ENCODE results near the gene FALEC.

FALEC gene

GRCh38 chr1:150514260-150514659 is 1.3 kb upstream of the FALEC start:
- TF ChIP-seq CSDC2 (CRISPR knock-in tag; IDR thresholded peaks at IDR 0.05) (no peak), GLIS3 (CRISPR knock-in tag; IDR thresholded peaks at IDR 0.05) (no peak), CSRNP3 (CRISPR knock-in tag; IDR thresholded peaks at IDR 0.05) (no peak), ESRRG (CRISPR knock-in tag; IDR thresholded peaks at IDR 0.05) (no peak), ZNF8 (CRISPR knock-in tag; IDR thresholded peaks at IDR 0.05) (no peak), ISL1 (CRISPR knock-in tag; IDR thresholded peaks at IDR 0.05) (no peak), TCF4 (CRISPR knock-in tag; IDR thresholded peaks at IDR 0.05; ENCODE audit: borderline replicate concordance) (no peak), ZNF70 (CRISPR knock-in tag; IDR thresholded peaks at IDR 0.05) (no peak), OSR1 (CRISPR knock-in tag; IDR thresholded peaks at IDR 0.05) (no peak), ZFP30 (CRISPR knock-in tag; IDR thresholded peaks at IDR 0.05) (no peak), ZNF565 (CRISPR knock-in tag; conservative IDR thresholded peaks at IDR 0.05; ENCODE audit: low read depth) (no peak), PPARA (CRISPR knock-in tag; IDR thresholded peaks at IDR 0.05; ENCODE audit: borderline replicate concordance) (no peak), ZC3H10 (CRISPR knock-in tag; IDR thresholded peaks at IDR 0.05) (no peak), ZFP3 (CRISPR knock-in tag; IDR thresholded peaks at IDR 0.05) (no peak), PATZ1 (CRISPR knock-in tag; IDR thresholded peaks at IDR 0.05; ENCODE audit: borderline replicate concordance) (no peak), RARB (CRISPR knock-in tag; IDR thresholded peaks at IDR 0.05) (no peak)
- TF ChIP-seq, protein P1, sequence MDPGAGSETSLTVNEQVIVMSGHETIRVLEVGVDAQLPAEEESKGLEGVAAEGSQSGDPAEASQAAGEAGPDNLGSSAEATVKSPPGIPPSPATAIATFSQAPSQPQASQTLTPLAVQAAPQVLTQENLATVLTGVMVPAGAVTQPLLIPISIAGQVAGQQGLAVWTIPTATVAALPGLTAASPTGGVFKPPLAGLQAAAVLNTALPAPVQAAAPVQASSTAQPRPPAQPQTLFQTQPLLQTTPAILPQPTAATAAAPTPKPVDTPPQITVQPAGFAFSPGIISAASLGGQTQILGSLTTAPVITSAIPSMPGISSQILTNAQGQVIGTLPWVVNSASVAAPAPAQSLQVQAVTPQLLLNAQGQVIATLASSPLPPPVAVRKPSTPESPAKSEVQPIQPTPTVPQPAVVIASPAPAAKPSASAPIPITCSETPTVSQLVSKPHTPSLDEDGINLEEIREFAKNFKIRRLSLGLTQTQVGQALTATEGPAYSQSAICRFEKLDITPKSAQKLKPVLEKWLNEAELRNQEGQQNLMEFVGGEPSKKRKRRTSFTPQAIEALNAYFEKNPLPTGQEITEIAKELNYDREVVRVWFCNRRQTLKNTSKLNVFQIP (CRISPR knock-in tag; IDR thresholded peaks at IDR 0.05; ENCODE audit: borderline replicate concordance, low read depth), result no peak
- ATAC-seq, result no peak

- peak; percentile 38 for ATAC-seq
- TF ChIP-seq ZNF8 (CRISPR knock-in tag; IDR thresholded peaks at IDR 0.05) (no peak), ZFP30 (CRISPR knock-in tag; IDR thresholded peaks at IDR 0.05) (no peak)
Measured at GRCh38 chr1:150514913-150515327, 632 bp upstream of the FALEC start.

DNA sequence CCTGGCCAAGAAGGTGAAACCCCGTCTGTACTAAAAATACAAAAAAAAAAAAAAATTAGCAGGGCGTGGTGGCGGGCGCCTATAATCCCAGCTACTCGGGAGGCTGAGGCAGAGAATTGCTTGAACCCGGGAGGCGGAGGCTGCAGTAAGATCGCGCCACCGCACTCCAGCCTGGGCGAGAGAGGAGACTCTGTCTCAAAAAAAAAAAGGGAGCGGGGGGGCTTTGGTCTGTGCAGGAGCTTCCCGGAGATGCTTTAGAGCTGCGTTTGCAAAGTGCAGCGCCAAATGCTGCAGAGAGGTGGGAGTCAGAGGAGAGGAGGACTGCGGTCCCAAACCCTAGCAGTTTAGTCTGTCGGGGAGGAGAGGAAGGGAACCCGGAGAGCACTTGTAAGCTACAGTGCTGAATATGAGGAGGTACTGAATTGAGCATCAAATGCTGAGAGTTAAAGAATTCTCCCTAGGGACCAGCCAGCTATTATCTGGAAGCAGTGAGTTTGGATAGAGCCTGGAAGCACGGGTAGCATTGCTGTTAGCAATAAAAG is 569 bp downstream of the FALEC start:
- TF ChIP-seq ARNTL (CRISPR knock-in tag; IDR thresholded peaks at IDR 0.05; ENCODE audit: borderline replicate concordance, low read depth), result no peak
- no peak for TF ChIP-seq CSRNP3 (CRISPR knock-in tag; IDR thresholded peaks at IDR 0.05)
- TF ChIP-seq OSR1 (CRISPR knock-in tag; IDR thresholded peaks at IDR 0.05), result 0 out of 2 replicates have a peak, but pooled peaks have one; percentile 77
- TF ChIP-seq, protein P1 (CRISPR knock-in tag; IDR thresholded peaks at IDR 0.05; ENCODE audit: borderline replicate concordance, low read depth), result 0 out of 2 replicates have a peak, but pooled peaks have one; percentile 22
- peak; percentile 38 for ATAC-seq

- no peak for TF ChIP-seq ZNF70 (CRISPR knock-in tag; IDR thresholded peaks at IDR 0.05)
- no peak for TF ChIP-seq GLIS3 (CRISPR knock-in tag; IDR thresholded peaks at IDR 0.05)
- no peak for TF ChIP-seq TOX (CRISPR knock-in tag; IDR thresholded peaks at IDR 0.05; ENCODE audit: borderline replicate concordance)
- no peak for TF ChIP-seq ARNTL (CRISPR knock-in tag; IDR thresholded peaks at IDR 0.05; ENCODE audit: borderline replicate concordance, low read depth)
- TF ChIP-seq ZNF8 (CRISPR knock-in tag; IDR thresholded peaks at IDR 0.05), result no peak
- TF ChIP-seq, protein P1 (CRISPR knock-in tag; IDR thresholded peaks at IDR 0.05; ENCODE audit: borderline replicate concordance, low read depth), result no peak
- no peak for TF ChIP-seq ZFP3 (CRISPR knock-in tag; IDR thresholded peaks at IDR 0.05)
- TF ChIP-seq PATZ1 (CRISPR knock-in tag; IDR thresholded peaks at IDR 0.05; ENCODE audit: borderline replicate concordance), result no peak
- TF ChIP-seq ISL1 (CRISPR knock-in tag; IDR thresholded peaks at IDR 0.05), result no peak
- ATAC-seq, result no peak
Measured at GRCh38 chr1:150516616-150517015, 1.1 kb downstream of the FALEC start.
